ENCODE results near the gene CYP4F11. TPM values are rescaled to one million over a fixed set of nuclear protein-coding genes. Genes with fewer than 3 reads are reported as not detected.
"Not testable (repeated sequence)": the region's sequence is repeated elsewhere in the genome, so short reads cannot be mapped to it uniquely, and the experiment has no call there.

Gene CYP4F11
- total RNA-seq, 4 donors from 2014 or later, result 0.56 to 39.5 (median 7.5) TPM

DNA sequence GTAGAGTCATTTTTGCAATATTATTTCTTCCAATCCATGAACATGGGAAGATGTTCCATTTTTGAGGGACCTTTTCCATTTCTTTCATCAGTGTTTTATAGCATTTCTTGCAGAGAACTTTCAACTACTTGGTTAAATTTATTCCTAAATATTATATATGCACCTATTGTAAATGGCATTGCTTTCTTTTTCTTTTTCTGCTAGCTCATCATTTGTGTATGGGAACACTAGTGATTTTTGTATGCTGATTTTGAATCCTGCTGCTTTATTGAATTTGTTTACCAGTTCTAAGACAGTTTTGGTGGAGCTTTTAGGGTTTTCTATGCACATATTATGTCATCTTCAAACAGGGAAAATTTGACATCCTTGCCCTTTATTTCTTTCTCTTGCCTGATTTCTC, 29.3 kb downstream of the CYP4F11 start:
- H3K4me1 ChIP-seq, result no peaks in the 10 kb centered on the region
- no peak for DNase-seq
- H3K36me3 ChIP-seq, result no peaks in the 10 kb centered on the region
- intact Hi-C loops (cut with DNase I), result no loop called here
- no peak overlapping the region for H3K4me3 ChIP-seq (replicated peaks in 1 of 3)
- no peak overlapping the region for H3K27ac ChIP-seq
- TF ChIP-seq POLR2A (IDR thresholded peaks at IDR 0.05), result no peak
- TF ChIP-seq, protein P1, sequence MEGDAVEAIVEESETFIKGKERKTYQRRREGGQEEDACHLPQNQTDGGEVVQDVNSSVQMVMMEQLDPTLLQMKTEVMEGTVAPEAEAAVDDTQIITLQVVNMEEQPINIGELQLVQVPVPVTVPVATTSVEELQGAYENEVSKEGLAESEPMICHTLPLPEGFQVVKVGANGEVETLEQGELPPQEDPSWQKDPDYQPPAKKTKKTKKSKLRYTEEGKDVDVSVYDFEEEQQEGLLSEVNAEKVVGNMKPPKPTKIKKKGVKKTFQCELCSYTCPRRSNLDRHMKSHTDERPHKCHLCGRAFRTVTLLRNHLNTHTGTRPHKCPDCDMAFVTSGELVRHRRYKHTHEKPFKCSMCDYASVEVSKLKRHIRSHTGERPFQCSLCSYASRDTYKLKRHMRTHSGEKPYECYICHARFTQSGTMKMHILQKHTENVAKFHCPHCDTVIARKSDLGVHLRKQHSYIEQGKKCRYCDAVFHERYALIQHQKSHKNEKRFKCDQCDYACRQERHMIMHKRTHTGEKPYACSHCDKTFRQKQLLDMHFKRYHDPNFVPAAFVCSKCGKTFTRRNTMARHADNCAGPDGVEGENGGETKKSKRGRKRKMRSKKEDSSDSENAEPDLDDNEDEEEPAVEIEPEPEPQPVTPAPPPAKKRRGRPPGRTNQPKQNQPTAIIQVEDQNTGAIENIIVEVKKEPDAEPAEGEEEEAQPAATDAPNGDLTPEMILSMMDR (IDR thresholded peaks at IDR 0.05), result no peak
- no peaks in the 10 kb centered on the region for H3K27me3 ChIP-seq
- H3K9me3 ChIP-seq, result no peaks in the 10 kb centered on the region

DNA sequence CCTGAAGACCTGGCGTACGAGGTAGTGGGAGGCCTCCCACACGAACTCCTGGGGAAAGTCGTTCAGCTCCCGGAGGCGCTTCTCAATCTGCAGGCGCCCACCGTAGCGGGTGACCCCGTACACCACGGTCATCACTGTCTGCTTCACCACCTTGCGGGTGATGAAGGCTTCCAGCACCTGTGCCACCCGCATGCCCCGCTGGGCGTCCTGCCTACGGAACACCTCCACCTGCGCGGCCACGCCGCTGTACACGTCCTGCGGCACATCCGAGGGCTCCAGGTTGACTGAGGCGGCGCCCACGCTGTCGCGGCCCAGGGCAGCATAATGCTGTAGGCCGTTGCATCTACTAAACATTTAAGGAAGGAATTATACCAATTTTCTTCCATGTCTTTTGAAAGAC, 31.4 kb downstream of the CYP4F11 start:
- H3K4me1 ChIP-seq; H3K9me3 ChIP-seq; H3K4me3 ChIP-seq (replicated peaks in 1 of 3); intact Hi-C loops (cut with DNase I); DNase-seq; H3K36me3 ChIP-seq; H3K27me3 ChIP-seq; H3K27ac ChIP-seq: not testable (repeated sequence)
- WGBS, 2 donors, result 92 to 93% methylated on average over 12 to 25 of the region's 29 CpGs

DNA sequence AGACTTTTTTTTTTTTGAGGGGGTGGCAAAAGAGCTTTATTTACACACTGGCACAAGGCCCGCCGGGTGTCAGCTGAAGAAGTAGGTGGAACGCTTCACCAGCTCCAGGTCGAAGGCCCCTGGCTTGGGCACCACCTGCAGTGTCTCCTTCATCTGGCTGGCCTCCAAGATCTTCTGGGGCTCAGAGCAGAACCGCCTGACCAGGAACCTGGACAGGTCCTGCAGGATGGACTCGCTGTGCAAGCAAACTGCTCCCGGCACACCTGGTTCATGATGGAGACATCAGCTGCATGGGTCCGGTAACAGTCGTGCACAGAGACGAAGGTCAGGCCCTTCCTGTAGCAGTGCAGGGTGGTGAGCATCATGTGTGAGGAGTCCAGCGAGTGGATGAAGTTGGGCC, 32.1 kb downstream of the CYP4F11 start:
- Histone ChIP-seq H3K27ac (no peak overlapping the region), H3K4me3 (replicated peaks in 1 of 3) (no peak overlapping the region), H3K9me3 (no peaks in the 10 kb centered on the region), H3K36me3 (no peaks in the 10 kb centered on the region), H3K27me3 (no peaks in the 10 kb centered on the region), H3K4me1 (no peaks in the 10 kb centered on the region)
- no peak for DNase-seq
- TF ChIP-seq, protein P1 (IDR thresholded peaks at IDR 0.05), result no peak
- no peak for TF ChIP-seq POLR2A (IDR thresholded peaks at IDR 0.05)
- WGBS, 2 donors, result 73 to 89% methylated on average over 5 to 11 of the region's 11 CpGs
- intact Hi-C loops (cut with DNase I), result no loop called here

DNA sequence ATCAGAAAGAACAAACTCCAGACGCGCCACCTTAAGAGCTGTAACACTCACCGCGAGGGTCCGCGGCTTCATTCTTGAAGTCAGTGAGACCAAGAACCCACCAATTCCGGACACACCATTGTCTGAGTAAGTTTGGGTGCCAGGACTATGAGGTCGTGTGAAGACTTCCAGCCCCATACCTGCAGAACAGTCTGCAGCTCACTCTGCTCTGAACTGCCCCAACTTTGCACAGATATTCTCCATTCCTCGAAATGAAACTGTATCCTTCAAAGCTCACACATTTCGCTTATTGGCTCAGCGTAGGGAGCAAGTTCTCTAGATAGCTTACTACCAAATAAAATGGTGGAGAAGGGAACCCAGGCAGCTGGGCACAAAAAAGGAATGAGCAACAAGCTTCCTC, 33.8 kb downstream of the CYP4F11 start:
- intact Hi-C loops (cut with DNase I), result no loop called here
- Histone ChIP-seq H3K4me1 (no peaks in the 10 kb centered on the region), H3K27me3 (no peaks in the 10 kb centered on the region), H3K9me3 (no peaks in the 10 kb centered on the region), H3K27ac (no peak overlapping the region), H3K4me3 (replicated peaks in 1 of 3) (no peak overlapping the region), H3K36me3 (no peaks in the 10 kb centered on the region)
- no peak for DNase-seq
- WGBS, 2 donors, result 77 to 84% methylated on average over 10 to 11 of the region's 11 CpGs
- no peak for TF ChIP-seq POLR2A (IDR thresholded peaks at IDR 0.05)
- TF ChIP-seq, protein P1 (IDR thresholded peaks at IDR 0.05), result no peak

DNA sequence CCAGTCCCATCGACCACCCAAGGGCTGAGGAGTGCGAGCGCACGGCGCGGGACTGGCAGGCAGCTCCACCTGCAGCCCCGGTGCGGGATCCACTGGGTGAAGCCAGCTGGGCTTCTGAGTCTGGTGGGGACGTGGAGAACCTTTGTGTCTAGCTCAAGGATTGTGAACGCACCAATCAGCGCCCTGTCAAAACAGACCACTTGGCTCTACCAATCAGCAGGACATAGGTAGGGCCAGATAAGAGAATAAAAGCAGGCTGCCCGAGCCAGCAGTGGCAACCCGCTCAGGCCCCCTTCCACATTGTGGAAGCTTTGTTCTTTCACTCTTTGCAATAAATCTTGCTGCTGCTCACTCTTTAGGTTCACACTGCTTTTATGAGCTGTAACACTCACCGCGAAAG, 34.3 kb downstream of the CYP4F11 start:
- H3K4me1 ChIP-seq; intact Hi-C loops (cut with DNase I); H3K27ac ChIP-seq; DNase-seq; H3K4me3 ChIP-seq (replicated peaks in 1 of 3); H3K9me3 ChIP-seq; H3K36me3 ChIP-seq; H3K27me3 ChIP-seq: not testable (repeated sequence)
- WGBS, 2 donors, result 10 to 24% methylated on average over 9 to 15 of the region's 15 CpGs

DNA sequence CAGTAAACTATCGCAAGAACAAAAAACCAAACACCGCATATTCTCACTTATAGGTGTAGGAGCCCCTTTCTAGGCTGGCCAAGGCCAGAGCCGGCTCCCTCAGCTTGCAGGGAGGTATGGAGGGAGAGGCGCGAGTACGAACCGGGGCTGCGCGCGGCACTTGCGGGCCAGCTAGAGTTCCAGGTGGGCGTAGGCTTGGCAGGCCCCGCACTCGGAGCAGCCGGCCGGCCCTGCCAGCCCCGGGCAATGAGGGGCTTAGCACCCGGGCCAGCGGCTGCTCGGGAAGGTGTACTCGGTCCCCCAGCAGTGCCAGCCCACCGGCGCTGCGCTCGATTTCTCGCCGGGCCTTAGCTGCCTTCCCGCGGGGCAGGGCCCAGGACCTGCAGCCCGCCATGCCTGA, 34.8 kb downstream of the CYP4F11 start:
- 22 to 48% methylated on average over 3 to 15 of the region's 30 CpGs for WGBS, 2 donors
- H3K27ac ChIP-seq; H3K4me1 ChIP-seq; H3K36me3 ChIP-seq; intact Hi-C loops (cut with DNase I); H3K9me3 ChIP-seq; DNase-seq; H3K4me3 ChIP-seq (replicated peaks in 1 of 3); H3K27me3 ChIP-seq: not testable (repeated sequence)

DNA sequence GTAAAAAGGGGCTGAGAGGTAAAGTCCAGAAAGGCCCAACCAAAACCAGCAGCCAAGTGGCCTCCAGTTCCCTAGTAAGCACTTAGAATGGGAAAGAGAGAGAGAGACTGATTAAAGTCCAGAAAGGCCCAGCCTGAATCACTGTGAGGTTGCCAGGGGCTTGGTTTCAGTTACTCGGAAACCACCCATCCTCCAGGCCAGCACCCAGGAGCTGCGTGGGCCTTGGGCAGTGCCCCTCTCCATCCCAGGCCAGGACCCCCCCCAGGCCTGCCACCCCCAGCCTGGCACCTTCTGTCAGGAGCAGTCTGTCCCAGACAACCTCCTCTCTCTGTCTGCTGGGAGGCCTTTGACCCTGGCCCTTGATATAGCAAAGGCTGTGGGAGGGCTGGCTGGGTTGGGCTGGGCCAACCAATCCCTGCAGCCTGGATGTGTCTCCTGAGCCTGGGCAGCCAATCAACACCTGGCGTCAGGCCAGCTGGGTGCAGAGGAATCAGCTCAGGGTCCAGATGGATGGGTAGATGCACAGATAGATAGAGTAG, 36.5 kb downstream of the CYP4F11 start, which contains the start of gene CYP4F2:
Gene CYP4F2, minus strand, starts transcription at position 337 of the 539 bp plus-strand sequence. CDS start 463 bp downstream, outside the sequence.
- Histone ChIP-seq H3K27me3 (no peaks in the 10 kb centered on the region), H3K4me1 (no peaks in the 10 kb centered on the region), H3K4me3 (replicated peaks in 1 of 3) (no peak within 1 kb of the TSS), H3K9me3 (no peaks in the 10 kb centered on the region), H3K27ac (no peak within 1 kb of the TSS), H3K36me3 (no peaks in the 10 kb centered on the region)
- WGBS, 2 donors, result 84 to 88% methylated on average over 2 to 3 of the region's 3 CpGs
- intact Hi-C loops (cut with DNase I), result no loop called here
- TF ChIP-seq POLR2A (IDR thresholded peaks at IDR 0.05), result no peak
- TF ChIP-seq, protein P1 (IDR thresholded peaks at IDR 0.05), result no peak
- DNase-seq, result no peak
